Measurements from ENCODE around the gene CACNG4. TPM values are rescaled to one million over a fixed set of nuclear protein-coding genes. Genes with fewer than 3 reads are reported as not detected.
"Not testable (repeated sequence)": the region's sequence is repeated elsewhere in the genome, so short reads cannot be mapped to it uniquely, and the experiment has no call there.

Gene CACNG4
- polyA plus RNA-seq, 3 donors, result 3.1 to 4.6 (median 3.5) TPM

- no peak for DNase-seq (ENCODE audit: extremely low read depth in 1 of 11, low read depth in 9 of 11, low spot score in 4 of 11)
Observed at GRCh38 chr17:66956941-66957340, 7.6 kb upstream of the CACNG4 start.

- no peak for DNase-seq (ENCODE audit: extremely low read depth in 1 of 11, low read depth in 9 of 11, low spot score in 4 of 11)
Observed at GRCh38 chr17:66957343-66957742, 7.2 kb upstream of the CACNG4 start.

GRCh38 chr17:66957951-66958579 is 6.4 kb upstream of the CACNG4 start:
- DNase-seq (ENCODE audit: extremely low read depth in 1 of 11, low read depth in 9 of 11, low spot score in 4 of 11), result no peak

- DNase-seq (ENCODE audit: extremely low read depth in 1 of 11, low read depth in 9 of 11, low spot score in 4 of 11), result no peak
Observed at GRCh38 chr17:66959641-66960375, 4.7 kb upstream of the CACNG4 start.

- no peak for DNase-seq (ENCODE audit: extremely low read depth in 1 of 11, low read depth in 9 of 11, low spot score in 4 of 11)
Observed at GRCh38 chr17:66960613-66961012, 3.9 kb upstream of the CACNG4 start.

GRCh38 chr17:66963521-66963908 is 992 bp upstream of the CACNG4 start:
- no peak for DNase-seq (ENCODE audit: extremely low read depth in 1 of 11, low read depth in 9 of 11, low spot score in 4 of 11)

GRCh38 chr17:66964930-66965800 is 658 bp downstream of the CACNG4 start:
- no peak for DNase-seq (ENCODE audit: extremely low read depth in 1 of 11, low read depth in 9 of 11, low spot score in 4 of 11)

GRCh38 chr17:66965801-66966262 is 1.3 kb downstream of the CACNG4 start:
- no peak for DNase-seq (ENCODE audit: extremely low read depth in 1 of 11, low read depth in 9 of 11, low spot score in 4 of 11)

GRCh38 chr17:66966298-66966697 is 1.8 kb downstream of the CACNG4 start:
- DNase-seq (ENCODE audit: extremely low read depth in 1 of 11, low read depth in 9 of 11, low spot score in 4 of 11), result no peak

- no peak for DNase-seq (ENCODE audit: extremely low read depth in 1 of 11, low read depth in 9 of 11, low spot score in 4 of 11)
Observed at GRCh38 chr17:66966704-66967418, 2.4 kb downstream of the CACNG4 start.

- DNase-seq (ENCODE audit: extremely low read depth in 1 of 11, low read depth in 9 of 11, low spot score in 4 of 11), result no peak
Observed at GRCh38 chr17:66967837-66968543, 3.5 kb downstream of the CACNG4 start.

GRCh38 chr17:66968916-66969315 is 4.4 kb downstream of the CACNG4 start:
- no peak for DNase-seq (ENCODE audit: extremely low read depth in 1 of 11, low read depth in 9 of 11, low spot score in 4 of 11)

GRCh38 chr17:66970140-66970539 is 5.6 kb downstream of the CACNG4 start:
- DNase-seq (ENCODE audit: extremely low read depth in 1 of 11, low read depth in 9 of 11, low spot score in 4 of 11), result no peak

GRCh38 chr17:66970797-66971196 is 6.3 kb downstream of the CACNG4 start:
- no peak for DNase-seq (ENCODE audit: extremely low read depth in 1 of 11, low read depth in 9 of 11, low spot score in 4 of 11)

GRCh38 chr17:66971264-66971663 is 6.8 kb downstream of the CACNG4 start:
- DNase-seq (ENCODE audit: extremely low read depth in 1 of 11, low read depth in 9 of 11, low spot score in 4 of 11), result no peak

GRCh38 chr17:66971730-66972441 is 7.4 kb downstream of the CACNG4 start:
- no peak for DNase-seq (ENCODE audit: extremely low read depth in 1 of 11, low read depth in 9 of 11, low spot score in 4 of 11)

- DNase-seq (ENCODE audit: extremely low read depth in 1 of 11, low read depth in 9 of 11, low spot score in 4 of 11), result not testable (repeated sequence)
Observed at GRCh38 chr17:66972442-66972830, 7.9 kb downstream of the CACNG4 start.

- no peak for DNase-seq (ENCODE audit: extremely low read depth in 1 of 11, low read depth in 9 of 11, low spot score in 4 of 11)
Observed at GRCh38 chr17:66975188-66975587, 10.7 kb downstream of the CACNG4 start.

All from renal cortex interstitium (tissue), 11 donors.